Activated CD8-positive, alpha-beta memory T cell treated with anti-CD3 and anti-CD28 coated beads for 24 hours (primary cell): Measurements from ENCODE around the gene PBX3.

Experiments
- DNase-seq: peaks from one replicate; pipeline ENCODE4 v3.0.0-alpha.2; 2020

PBX3 gene

GRCh38 chr9:125985142-125985997, 238.2 kb downstream of the PBX3 start:
- DNase-seq, result no peak

GRCh38 chr9:125985998-125986655, 239.0 kb downstream of the PBX3 start:
- DNase-seq, result no peak

GRCh38 chr9:125986966-125987365, 239.8 kb downstream of the PBX3 start:
- no peak for DNase-seq

GRCh38 chr9:125987420-125987819, 240.2 kb downstream of the PBX3 start:
- no peak for DNase-seq

- no peak for DNase-seq
Observed at GRCh38 chr9:125988479-125989050, 241.4 kb downstream of the PBX3 start.

- no peak for DNase-seq
Observed at GRCh38 chr9:125989090-125989501, 241.9 kb downstream of the PBX3 start.

- no peak for DNase-seq
Observed at GRCh38 chr9:125989524-125990180, 242.5 kb downstream of the PBX3 start.

GRCh38 chr9:125990186-125990792, 243.1 kb downstream of the PBX3 start:
- DNase-seq, result no peak

- no peak for DNase-seq
Observed at GRCh38 chr9:125990793-125991220, 243.6 kb downstream of the PBX3 start.

GRCh38 chr9:125991886-125992529, 244.8 kb downstream of the PBX3 start:
- no peak for DNase-seq

- no peak for DNase-seq
Observed at GRCh38 chr9:125992557-125992956, 245.4 kb downstream of the PBX3 start.

GRCh38 chr9:125993466-125993865, 246.3 kb downstream of the PBX3 start:
- DNase-seq, result no peak

GRCh38 chr9:125994066-125994943, 247.1 kb downstream of the PBX3 start:
- no peak for DNase-seq

- no peak for DNase-seq
Observed at GRCh38 chr9:125995006-125995405, 247.8 kb downstream of the PBX3 start.

GRCh38 chr9:125995706-125996105, 248.5 kb downstream of the PBX3 start:
- no peak for DNase-seq

- DNase-seq, result no peak
Observed at GRCh38 chr9:125996791-125997190, 249.6 kb downstream of the PBX3 start.

- DNase-seq, result no peak
Observed at GRCh38 chr9:125997196-125997823, 250.1 kb downstream of the PBX3 start.

- DNase-seq, result no peak
Observed at GRCh38 chr9:125998837-125999503, 251.8 kb downstream of the PBX3 start.

- no peak for DNase-seq
Observed at GRCh38 chr9:125999504-125999881, 252.3 kb downstream of the PBX3 start.

- no peak for DNase-seq
Observed at GRCh38 chr9:126000256-126000655, 253.1 kb downstream of the PBX3 start.
